SK-N-MC (cell line): ENCODE results near the gene CLIC4.

Experiments
- EZH2 ChIP-seq: fragments of 200-600 bp; sonication (generic); IDR thresholded peaks from one replicate; pipeline ENCODE4 v1.6.1; 2017; ENCODE audit warnings: antibody characterized with exemption
- FOXP2 ChIP-seq: optimal IDR thresholded peaks from 2 replicates; pipeline ENCODE3; 2011; ENCODE audit warnings: mild to moderate bottlenecking, moderate library complexity; ENCODE audit not compliant: insufficient read depth; ENCODE audit errors: extremely low read length, control extremely low read depth
- POLR2AphosphoS5 ChIP-seq: IDR thresholded peaks from 2 replicates; pipeline ENCODE4 v1.6.1; 2012; ENCODE audit warnings: mild to moderate bottlenecking, low read depth, low read length, borderline replicate concordance

- no peak for TF ChIP-seq EZH2
- TF ChIP-seq POLR2AphosphoS5 = no peak
- TF ChIP-seq FOXP2 = no peak
Observed at GRCh38 chr1:24888971-24889676, 143.9 kb downstream of the CLIC4 start.
